Adrenal gland (tissue), 5 donors: ENCODE measurements around the gene ZWILCH.

Experiments
- POLR2A ChIP-seq, 2 donors: fragments of 450-650 bp; IDR thresholded peaks; one replicate each; pipeline ENCODE4 v1.6.1; 2017; ENCODE audit warnings: antibody characterized with exemption in 2 of 2, mild to moderate bottlenecking in 2 of 2, moderate library complexity in 1 of 2
- TF ChIP-seq, protein P1 (sequence below), 6 experiments: fragments of 450-650 bp in 4 of 6; fragments of 200-600 bp in 2 of 6; sonication (generic) in 1 of 6; IDR thresholded peaks; 1 replicate in 5 of 6; 2 replicates in 1 of 6; pipeline versions ENCODE4 v1.5.1 to v1.8.0; 2016 to 2021; ENCODE audit warnings: antibody characterized with exemption in 6 of 6, mild to moderate bottlenecking in 2 of 6, moderate library complexity in 1 of 6
- donor health status: DM: no; HTN: no; CAD: no.

DNA sequence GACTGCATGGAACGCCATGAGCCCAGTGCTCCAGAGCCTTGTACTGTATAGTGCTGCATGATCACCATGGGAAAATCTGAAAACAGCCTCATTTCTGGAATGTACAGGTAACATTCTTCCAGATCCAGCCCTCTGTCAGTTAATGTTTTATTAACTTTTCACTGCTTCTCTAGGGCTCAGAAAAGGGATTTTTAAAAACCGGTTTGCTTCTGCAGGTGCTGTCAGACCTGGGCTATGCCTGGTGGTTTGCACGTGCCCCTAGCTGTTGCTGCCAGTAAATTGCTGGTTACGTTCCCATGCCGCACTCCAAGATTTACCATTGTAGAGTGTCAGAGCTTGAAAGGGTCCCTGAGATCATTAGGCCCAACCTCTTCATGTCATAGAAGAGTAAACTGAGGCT, 16.6 kb upstream of the ZWILCH start:
- TF ChIP-seq, protein P1, sequence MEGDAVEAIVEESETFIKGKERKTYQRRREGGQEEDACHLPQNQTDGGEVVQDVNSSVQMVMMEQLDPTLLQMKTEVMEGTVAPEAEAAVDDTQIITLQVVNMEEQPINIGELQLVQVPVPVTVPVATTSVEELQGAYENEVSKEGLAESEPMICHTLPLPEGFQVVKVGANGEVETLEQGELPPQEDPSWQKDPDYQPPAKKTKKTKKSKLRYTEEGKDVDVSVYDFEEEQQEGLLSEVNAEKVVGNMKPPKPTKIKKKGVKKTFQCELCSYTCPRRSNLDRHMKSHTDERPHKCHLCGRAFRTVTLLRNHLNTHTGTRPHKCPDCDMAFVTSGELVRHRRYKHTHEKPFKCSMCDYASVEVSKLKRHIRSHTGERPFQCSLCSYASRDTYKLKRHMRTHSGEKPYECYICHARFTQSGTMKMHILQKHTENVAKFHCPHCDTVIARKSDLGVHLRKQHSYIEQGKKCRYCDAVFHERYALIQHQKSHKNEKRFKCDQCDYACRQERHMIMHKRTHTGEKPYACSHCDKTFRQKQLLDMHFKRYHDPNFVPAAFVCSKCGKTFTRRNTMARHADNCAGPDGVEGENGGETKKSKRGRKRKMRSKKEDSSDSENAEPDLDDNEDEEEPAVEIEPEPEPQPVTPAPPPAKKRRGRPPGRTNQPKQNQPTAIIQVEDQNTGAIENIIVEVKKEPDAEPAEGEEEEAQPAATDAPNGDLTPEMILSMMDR (IDR thresholded peaks at IDR 0.05) = no peak
- no peak for TF ChIP-seq POLR2A (IDR thresholded peaks at IDR 0.05)
